Measurements from ENCODE around the gene USP7.
A peak's percentile ranks its signal among the peaks of the same experiment; 100 is the strongest.

USP7 gene

GRCh38 chr16:8963821-8964441 lies at the start of gene USP7:
Gene USP7 (minus strand): TSS chr16:8963906. CDS start chr16:8963285, 621 bp downstream.
- FAIRE-seq (no peak), DNase-seq (ENCODE audit: insufficient read length, low spot score) (peak; percentile 97)
- TF ChIP-seq POLR2A (IDR thresholded peaks at IDR 0.05; ENCODE audit: low read depth, low read length), result peak; percentile 61; the same call in 1 of the 2 replicates

GRCh38 chr16:9013508-9013864 lies 49.8 kb upstream of the USP7 start:
- TF ChIP-seq POLR2A (IDR thresholded peaks at IDR 0.05; ENCODE audit: low read depth, low read length), result no peak
- FAIRE-seq, result no peak
- DNase-seq (ENCODE audit: insufficient read length, low spot score), result no peak

- FAIRE-seq (no peak), DNase-seq (ENCODE audit: insufficient read length, low spot score) (no peak)
- TF ChIP-seq POLR2A (IDR thresholded peaks at IDR 0.05; ENCODE audit: low read depth, low read length), result no peak
Observed at GRCh38 chr16:9012848-9013507, 49.3 kb upstream of the USP7 start.

GRCh38 chr16:9012330-9012729 lies 48.6 kb upstream of the USP7 start:
- no peak for FAIRE-seq
- no peak for TF ChIP-seq POLR2A (IDR thresholded peaks at IDR 0.05; ENCODE audit: low read depth, low read length)
- DNase-seq (ENCODE audit: insufficient read length, low spot score), result no peak

GRCh38 chr16:9008601-9009260 lies 45.0 kb upstream of the USP7 start:
- DNase-seq (ENCODE audit: insufficient read length, low spot score) (peak; percentile 72), FAIRE-seq (no peak)
- TF ChIP-seq POLR2A (IDR thresholded peaks at IDR 0.05; ENCODE audit: low read depth, low read length), result no peak

- no peak for DNase-seq (ENCODE audit: insufficient read length, low spot score)
- TF ChIP-seq POLR2A (IDR thresholded peaks at IDR 0.05; ENCODE audit: low read depth, low read length), result no peak
- no peak for FAIRE-seq
Observed at GRCh38 chr16:9007177-9007794, 43.6 kb upstream of the USP7 start.

- FAIRE-seq (no peak), DNase-seq (ENCODE audit: insufficient read length, low spot score) (no peak)
- TF ChIP-seq POLR2A (IDR thresholded peaks at IDR 0.05; ENCODE audit: low read depth, low read length), result no peak
Observed at GRCh38 chr16:9004183-9004582, 40.5 kb upstream of the USP7 start.

- no peak for DNase-seq (ENCODE audit: insufficient read length, low spot score)
- FAIRE-seq, result no peak
Observed at GRCh38 chr16:9003763-9004162, 40.1 kb upstream of the USP7 start.

GRCh38 chr16:9003322-9003721 lies 39.6 kb upstream of the USP7 start:
- no peak for DNase-seq (ENCODE audit: insufficient read length, low spot score)
- FAIRE-seq, result no peak
- TF ChIP-seq POLR2A (IDR thresholded peaks at IDR 0.05; ENCODE audit: low read depth, low read length), result no peak

More at GRCh38 chr16:9003763-9004162, 40.1 kb upstream of the USP7 start:
- no peak for TF ChIP-seq POLR2A (IDR thresholded peaks at IDR 0.05; ENCODE audit: low read depth, low read length)

- no peak for DNase-seq (ENCODE audit: insufficient read length, low spot score)
- no peak for FAIRE-seq
Observed at GRCh38 chr16:9002042-9002441, 38.3 kb upstream of the USP7 start.

GRCh38 chr16:9000664-9001063 lies 37.0 kb upstream of the USP7 start:
- no peak for FAIRE-seq
- no peak for DNase-seq (ENCODE audit: insufficient read length, low spot score)
- no peak for TF ChIP-seq POLR2A (IDR thresholded peaks at IDR 0.05; ENCODE audit: low read depth, low read length)

More at GRCh38 chr16:9002042-9002441, 38.3 kb upstream of the USP7 start:
- no peak for TF ChIP-seq POLR2A (IDR thresholded peaks at IDR 0.05; ENCODE audit: low read depth, low read length)

GRCh38 chr16:8999800-9000199 lies 36.1 kb upstream of the USP7 start:
- TF ChIP-seq POLR2A (IDR thresholded peaks at IDR 0.05; ENCODE audit: low read depth, low read length), result no peak
- FAIRE-seq, result no peak
- DNase-seq (ENCODE audit: insufficient read length, low spot score), result no peak

- TF ChIP-seq POLR2A (IDR thresholded peaks at IDR 0.05; ENCODE audit: low read depth, low read length), result no peak
- DNase-seq (ENCODE audit: insufficient read length, low spot score) (no peak), FAIRE-seq (no peak)
Observed at GRCh38 chr16:8998108-8998507, 34.4 kb upstream of the USP7 start.

- no peak for DNase-seq (ENCODE audit: insufficient read length, low spot score)
- no peak for FAIRE-seq
- TF ChIP-seq POLR2A (IDR thresholded peaks at IDR 0.05; ENCODE audit: low read depth, low read length), result no peak
Observed at GRCh38 chr16:8996891-8997290, 33.2 kb upstream of the USP7 start.
